ENCODE measurements around the gene PSMD9.
"Not testable (repeated sequence)": the region's sequence is repeated elsewhere in the genome, so short reads cannot be mapped to it uniquely, and the experiment has no call there.

The PSMD9 gene

DNA sequence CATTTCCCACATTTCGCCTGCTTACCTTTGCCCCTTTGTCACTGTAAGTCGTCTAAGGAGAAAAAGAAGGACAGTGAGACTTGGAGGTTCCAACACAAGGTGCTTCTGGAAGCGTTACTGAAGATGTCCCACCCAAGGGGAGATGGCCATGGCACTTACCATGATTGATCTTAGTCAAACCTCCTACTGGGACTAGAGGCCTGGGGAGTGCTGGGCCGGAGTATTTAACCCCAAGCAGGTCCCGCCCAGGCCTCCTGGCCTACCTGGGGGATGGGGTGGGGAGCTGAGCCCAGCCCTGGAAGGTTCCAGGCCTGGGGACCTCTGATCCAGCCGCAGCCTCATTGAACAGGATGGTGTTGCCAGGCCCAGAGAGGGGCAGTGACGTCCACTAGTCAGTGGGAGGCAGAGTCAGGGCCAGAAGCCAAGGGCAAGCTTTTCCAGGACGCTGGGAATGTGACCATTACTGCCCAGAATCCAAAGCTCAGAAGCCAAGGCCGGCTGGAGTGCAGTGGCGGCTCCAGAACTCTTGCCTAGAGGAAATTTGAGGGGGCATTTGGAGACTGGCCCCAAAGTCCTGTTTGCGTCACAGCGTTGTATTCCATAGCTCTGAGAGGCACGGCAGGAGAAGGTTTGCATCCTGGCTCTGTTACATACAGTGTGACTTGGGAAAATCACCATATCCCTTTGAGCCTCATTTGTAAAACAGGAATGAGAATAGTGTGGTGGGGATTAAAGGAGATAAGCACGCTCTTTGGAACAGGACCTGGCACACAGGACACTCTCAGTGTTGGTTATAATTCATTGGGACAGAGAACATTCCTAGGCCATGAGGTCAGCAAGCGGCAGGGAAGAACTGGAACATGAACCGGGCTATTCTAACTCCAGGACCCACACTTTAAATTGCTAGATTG lies 29.7 kb upstream of the PSMD9 start, which contains the start of gene HPD:
HPD (minus strand) TSS at position 198 of the 911 bp plus-strand sequence; CDS start at position 162, 36 bp downstream.
- Histone ChIP-seq H3K23ac (ENCODE audit: low read length in 2 of 2) (no peak within 1 kb of the TSS), H4K91ac (ENCODE audit: low read length) (peak within 1 kb of the TSS; percentile 93), H3K14ac (ENCODE audit: low read length in 2 of 2) (peak within 1 kb of the TSS; percentile 1 to 76), H4K8ac (ENCODE audit: low read length) (peak within 1 kb of the TSS; percentile 92), H3K79me1 (replicated peaks; ENCODE audit: low read length, poor library complexity, severe bottlenecking) (no peaks in the 10 kb centered on the region), H3K27ac (ENCODE audit: low read length, poor library complexity, severe bottlenecking) (no peak within 1 kb of the TSS), H3K4me3 (ENCODE audit: insufficient read depth in 1 of 2, low read depth in 1 of 2, low read length in 2 of 2) (peak within 1 kb of the TSS in 1 of 2 experiments; percentile 34), H3K9ac (ENCODE audit: low read length) (peak within 1 kb of the TSS; percentile 77), H2BK120ac (ENCODE audit: low read depth, low read length) (peak within 1 kb of the TSS; percentile 77), H3K18ac (ENCODE audit: low read depth in 1 of 2, low read length in 2 of 2) (peak within 1 kb of the TSS; percentile 41 to 88), H3K4me1 (ENCODE audit: control insufficient read depth, insufficient read depth, low read depth, low read length) (peaks cover 23% of the 10 kb centered on the region), H3K9me3 (ENCODE audit: control insufficient read depth, low read length) (no peaks in the 10 kb centered on the region), H3K4ac (ENCODE audit: low read depth in 1 of 2, low read length in 2 of 2) (peak within 1 kb of the TSS; percentile 1 to 93), H3K4me2 (ENCODE audit: low read length, poor library complexity, severe bottlenecking) (no peak within 1 kb of the TSS), H2BK15ac (ENCODE audit: low read depth, poor library complexity, severe bottlenecking) (peak within 1 kb of the TSS; percentile 73), H2AK5ac (ENCODE audit: low read length, severe bottlenecking) (peak within 1 kb of the TSS; percentile 12), H2AFZ (ENCODE audit: low read depth, low read length) (peak within 1 kb of the TSS; percentile 6), H3K36me3 (ENCODE audit: control insufficient read depth in 1 of 2, insufficient read depth in 2 of 2, low read depth in 1 of 2, low read length in 2 of 2) (no peaks in the 10 kb centered on the region), H2BK12ac (ENCODE audit: low read length in 2 of 2) (peak within 1 kb of the TSS; percentile 88 to 92), H2BK5ac (ENCODE audit: low read depth, low read length, poor library complexity, severe bottlenecking) (no peak within 1 kb of the TSS), H3K27me3 (ENCODE audit: control insufficient read depth in 1 of 2, insufficient read depth in 1 of 2, low read length in 2 of 2) (peaks cover 0 to 6% of the 10 kb centered on the region in 2 experiments)
- DNase-seq = peak; percentile 89
- 30% methylated on average over 16 of the region's 16 CpGs for WGBS

DNA sequence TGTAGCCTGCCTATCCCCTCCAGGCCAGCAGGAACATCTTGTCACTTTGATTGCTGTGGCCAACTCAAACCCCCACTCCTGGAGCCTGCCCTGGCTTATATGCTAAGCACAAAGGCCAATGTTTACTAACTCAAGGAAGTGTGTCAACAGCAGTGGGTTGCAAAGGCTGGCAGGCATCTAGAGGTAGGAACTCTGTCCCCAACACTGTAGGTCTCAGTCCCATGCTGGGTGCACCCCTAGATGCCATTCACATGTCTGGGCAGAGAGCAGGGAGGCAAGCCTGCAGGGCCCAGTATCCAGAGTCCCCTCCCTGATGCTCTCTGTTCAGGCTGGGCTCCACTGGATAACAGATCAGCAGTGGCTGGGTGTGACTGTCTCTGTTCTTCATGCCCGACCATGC lies 28.3 kb upstream of the PSMD9 start:
- H3K27me3 ChIP-seq (ENCODE audit: control insufficient read depth in 1 of 2, insufficient read depth in 1 of 2, low read length in 2 of 2) = no peaks in the 10 kb centered on the region
- H3K27ac ChIP-seq (ENCODE audit: low read length, poor library complexity, severe bottlenecking) = no peak overlapping the region
- H3K4me1 ChIP-seq (ENCODE audit: control insufficient read depth, insufficient read depth, low read depth, low read length) = peaks cover 23% of the 10 kb centered on the region
- H3K79me1 ChIP-seq (replicated peaks; ENCODE audit: low read length, poor library complexity, severe bottlenecking) = no peaks in the 10 kb centered on the region
- no peak overlapping the region for H3K9ac ChIP-seq (ENCODE audit: low read length)
- H2BK12ac ChIP-seq (ENCODE audit: low read length in 2 of 2) = peak overlapping the region; percentile 66 to 71
- H3K18ac ChIP-seq (ENCODE audit: low read depth in 1 of 2, low read length in 2 of 2) = peak overlapping the region; percentile 37 to 78
- peak overlapping the region; percentile 66 for H4K8ac ChIP-seq (ENCODE audit: low read length)
- H3K23ac ChIP-seq (ENCODE audit: low read length in 2 of 2) = no peak overlapping the region
- 95% methylated on average over 1 of the region's 1 CpG for WGBS
- H4K91ac ChIP-seq (ENCODE audit: low read length) = peak overlapping the region; percentile 23
- no peak overlapping the region for H3K4me3 ChIP-seq (ENCODE audit: insufficient read depth in 1 of 2, low read depth in 1 of 2, low read length in 2 of 2)
- H3K9me3 ChIP-seq (ENCODE audit: control insufficient read depth, low read length) = no peaks in the 10 kb centered on the region
- peak overlapping the region; percentile 11 for H2BK120ac ChIP-seq (ENCODE audit: low read depth, low read length)
- no peak overlapping the region for H2AFZ ChIP-seq (ENCODE audit: low read depth, low read length)
- no peak overlapping the region for H2BK15ac ChIP-seq (ENCODE audit: low read depth, poor library complexity, severe bottlenecking)
- H3K4me2 ChIP-seq (ENCODE audit: low read length, poor library complexity, severe bottlenecking) = no peak overlapping the region
- peak overlapping the region in 1 of 2 experiments; percentile 21 for H3K4ac ChIP-seq (ENCODE audit: low read depth in 1 of 2, low read length in 2 of 2)
- H2AK5ac ChIP-seq (ENCODE audit: low read length, severe bottlenecking) = peak overlapping the region; percentile 24
- DNase-seq = peak; percentile 32
- no peaks in the 10 kb centered on the region for H3K36me3 ChIP-seq (ENCODE audit: control insufficient read depth in 1 of 2, insufficient read depth in 2 of 2, low read depth in 1 of 2, low read length in 2 of 2)
- peak overlapping the region in 1 of 2 experiments; percentile 44 for H3K14ac ChIP-seq (ENCODE audit: low read length in 2 of 2)
- H2BK5ac ChIP-seq (ENCODE audit: low read depth, low read length, poor library complexity, severe bottlenecking) = no peak overlapping the region

DNA sequence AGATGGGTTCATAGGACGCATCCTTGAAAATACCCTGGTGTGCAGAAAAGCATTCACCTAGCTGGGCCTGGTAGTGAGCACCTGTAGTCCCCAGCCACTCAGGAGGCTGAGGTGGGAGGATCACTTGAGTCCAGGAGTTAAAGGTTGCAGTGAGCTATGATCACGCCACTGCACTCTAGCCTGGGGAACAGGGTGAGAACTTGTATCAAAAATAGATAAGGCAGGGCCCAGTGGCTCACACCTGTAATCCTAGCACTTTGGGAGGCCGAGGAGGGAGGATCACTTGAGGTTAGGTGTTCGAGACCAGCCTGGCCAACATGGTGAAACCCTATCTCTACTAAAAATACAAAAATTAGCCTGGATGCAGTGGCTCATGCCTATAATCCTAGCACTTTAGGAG lies 27.9 kb upstream of the PSMD9 start:
- not testable (repeated sequence) for H3K23ac ChIP-seq (ENCODE audit: low read length in 2 of 2); H2AFZ ChIP-seq (ENCODE audit: low read depth, low read length); H3K36me3 ChIP-seq (ENCODE audit: control insufficient read depth in 1 of 2, insufficient read depth in 2 of 2, low read depth in 1 of 2, low read length in 2 of 2); H3K27ac ChIP-seq (ENCODE audit: low read length, poor library complexity, severe bottlenecking); H2BK120ac ChIP-seq (ENCODE audit: low read depth, low read length); H3K9me3 ChIP-seq (ENCODE audit: control insufficient read depth, low read length); H3K4me3 ChIP-seq (ENCODE audit: insufficient read depth in 1 of 2, low read depth in 1 of 2, low read length in 2 of 2); H4K91ac ChIP-seq (ENCODE audit: low read length); H2AK5ac ChIP-seq (ENCODE audit: low read length, severe bottlenecking); DNase-seq; H3K9ac ChIP-seq (ENCODE audit: low read length); H3K4me2 ChIP-seq (ENCODE audit: low read length, poor library complexity, severe bottlenecking); H3K79me1 ChIP-seq (replicated peaks; ENCODE audit: low read length, poor library complexity, severe bottlenecking); H3K14ac ChIP-seq (ENCODE audit: low read length in 2 of 2); H3K27me3 ChIP-seq (ENCODE audit: control insufficient read depth in 1 of 2, insufficient read depth in 1 of 2, low read length in 2 of 2); H4K8ac ChIP-seq (ENCODE audit: low read length); H2BK15ac ChIP-seq (ENCODE audit: low read depth, poor library complexity, severe bottlenecking); H2BK5ac ChIP-seq (ENCODE audit: low read depth, low read length, poor library complexity, severe bottlenecking)
- WGBS = 100% methylated on average over 4 of the region's 4 CpGs
- peak overlapping the region in 1 of 2 experiments; percentile 78 for H3K18ac ChIP-seq (ENCODE audit: low read depth in 1 of 2, low read length in 2 of 2)
- H2BK12ac ChIP-seq (ENCODE audit: low read length in 2 of 2) = peak overlapping the region in 1 of 2 experiments; percentile 66
- H3K4ac ChIP-seq (ENCODE audit: low read depth in 1 of 2, low read length in 2 of 2) = peak overlapping the region in 1 of 2 experiments; percentile 21
- H3K4me1 ChIP-seq (ENCODE audit: control insufficient read depth, insufficient read depth, low read depth, low read length) = peaks cover 23% of the 10 kb centered on the region

DNA sequence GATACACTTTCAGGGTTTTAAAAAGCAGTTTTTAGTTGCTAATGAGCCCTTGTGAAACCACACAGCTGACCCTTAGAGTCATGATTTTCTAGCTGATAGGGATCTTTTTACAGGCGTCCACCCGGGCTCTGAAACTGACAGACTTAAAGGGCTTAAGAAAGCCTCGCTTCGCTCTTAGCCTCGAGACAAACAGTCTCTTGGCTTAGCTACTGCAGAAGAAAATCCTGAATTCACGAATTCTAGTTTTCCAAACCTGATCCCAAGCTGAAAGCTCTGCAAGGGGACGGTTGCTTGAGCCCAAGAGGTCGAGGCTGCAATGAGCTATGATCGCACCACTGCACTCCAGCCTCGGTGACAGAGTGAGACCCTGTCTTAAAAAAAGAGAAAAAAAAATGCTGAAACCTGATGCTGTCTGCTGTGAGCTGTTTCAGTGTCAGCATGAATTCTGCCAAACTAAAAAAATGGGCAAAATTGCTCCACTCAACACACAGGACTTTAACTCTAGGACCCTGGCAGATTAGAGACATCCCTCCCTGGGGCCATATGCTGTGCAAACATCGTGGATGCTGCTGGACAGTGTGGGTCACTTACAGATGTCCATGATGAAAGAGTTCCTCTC lies 26.8 kb upstream of the PSMD9 start:
- Histone ChIP-seq H3K4me2 (ENCODE audit: low read length, poor library complexity, severe bottlenecking) (peak overlapping the region; percentile 15), H3K4me3 (ENCODE audit: insufficient read depth in 1 of 2, low read depth in 1 of 2, low read length in 2 of 2) (peak overlapping the region in 1 of 2 experiments; percentile 66), H3K36me3 (ENCODE audit: control insufficient read depth in 1 of 2, insufficient read depth in 2 of 2, low read depth in 1 of 2, low read length in 2 of 2) (no peaks in the 10 kb centered on the region), H4K8ac (ENCODE audit: low read length) (no peak overlapping the region), H3K27me3 (ENCODE audit: control insufficient read depth in 1 of 2, insufficient read depth in 1 of 2, low read length in 2 of 2) (no peaks in the 10 kb centered on the region), H2BK12ac (ENCODE audit: low read length in 2 of 2) (peak overlapping the region in 1 of 2 experiments; percentile 70), H2BK5ac (ENCODE audit: low read depth, low read length, poor library complexity, severe bottlenecking) (no peak overlapping the region), H3K9me3 (ENCODE audit: control insufficient read depth, low read length) (no peaks in the 10 kb centered on the region), H3K27ac (ENCODE audit: low read length, poor library complexity, severe bottlenecking) (no peak overlapping the region), H2AFZ (ENCODE audit: low read depth, low read length) (no peak overlapping the region), H3K18ac (ENCODE audit: low read depth in 1 of 2, low read length in 2 of 2) (peak overlapping the region in 1 of 2 experiments; percentile 15), H3K14ac (ENCODE audit: low read length in 2 of 2) (peak overlapping the region in 1 of 2 experiments; percentile 48), H3K79me1 (replicated peaks; ENCODE audit: low read length, poor library complexity, severe bottlenecking) (no peaks in the 10 kb centered on the region), H3K4me1 (ENCODE audit: control insufficient read depth, insufficient read depth, low read depth, low read length) (peaks cover 23% of the 10 kb centered on the region), H3K9ac (ENCODE audit: low read length) (peak overlapping the region; percentile 72), H4K91ac (ENCODE audit: low read length) (no peak overlapping the region), H2BK15ac (ENCODE audit: low read depth, poor library complexity, severe bottlenecking) (no peak overlapping the region), H2AK5ac (ENCODE audit: low read length, severe bottlenecking) (no peak overlapping the region), H2BK120ac (ENCODE audit: low read depth, low read length) (no peak overlapping the region), H3K23ac (ENCODE audit: low read length in 2 of 2) (no peak overlapping the region), H3K4ac (ENCODE audit: low read depth in 1 of 2, low read length in 2 of 2) (no peak overlapping the region)
- DNase-seq = peak; percentile 69
- 33% methylated on average over 11 of the region's 11 CpGs for WGBS

Data from mesenchymal stem cell (in vitro differentiated cells and primary cell).